HEK293 (cell line): ENCODE data around the gene INPP1.

Experiments used
- BCL11B ChIP-seq: fragments of 450-650 bp; formaldehyde crosslinking; IDR thresholded peaks from 2 replicates; pipeline ENCODE4 v1.5.1; 2016; ENCODE audit warnings: low read depth, missing biosample characterization, missing genetic modification characterization
- CTCF ChIP-seq: fragments of 450-650 bp; formaldehyde crosslinking; IDR thresholded peaks from 2 replicates; pipeline ENCODE4 v1.5.1; 2016; ENCODE audit warnings: missing biosample characterization, missing genetic modification characterization
- EGR2 ChIP-seq: fragments of 450-650 bp; formaldehyde crosslinking; IDR thresholded peaks from 2 replicates; pipeline ENCODE4 v1.5.1; 2016; ENCODE audit warnings: low read depth, missing biosample characterization, missing genetic modification characterization
- GLIS2 ChIP-seq: fragments of 450-650 bp; formaldehyde crosslinking; IDR thresholded peaks from 2 replicates; pipeline ENCODE4 v1.5.1; 2016; ENCODE audit warnings: missing biosample characterization, missing genetic modification characterization
- INSM2 ChIP-seq: fragments of 450-650 bp; formaldehyde crosslinking; IDR thresholded peaks from 2 replicates; pipeline ENCODE4 v1.5.1; 2016; ENCODE audit warnings: missing biosample characterization, missing genetic modification characterization
- KLF1 ChIP-seq: fragments of 450-650 bp; formaldehyde crosslinking; IDR thresholded peaks from 2 replicates; pipeline ENCODE4 v1.5.1; 2016; ENCODE audit warnings: missing biosample characterization, missing genetic modification characterization
- KLF10 ChIP-seq: fragments of 450-650 bp; IDR thresholded peaks from 2 replicates; pipeline ENCODE4 v1.5.1; 2018; ENCODE audit warnings: missing biosample characterization, mild to moderate bottlenecking, missing genetic modification characterization
- KLF16 ChIP-seq: fragments of 450-650 bp; formaldehyde crosslinking; IDR thresholded peaks from 2 replicates; pipeline ENCODE4 v1.5.1; 2017; ENCODE audit warnings: missing biosample characterization, missing genetic modification characterization
- KLF8 ChIP-seq: fragments of 450-650 bp; formaldehyde crosslinking; IDR thresholded peaks from 2 replicates; pipeline ENCODE4 v1.5.1; 2016; ENCODE audit warnings: missing biosample characterization, missing genetic modification characterization
- PRDM10 ChIP-seq: fragments of 450-650 bp; formaldehyde crosslinking; IDR thresholded peaks from 2 replicates; pipeline ENCODE4 v1.5.1; 2016; ENCODE audit warnings: missing biosample characterization, missing genetic modification characterization
- SP7 ChIP-seq: fragments of 450-650 bp; formaldehyde crosslinking; IDR thresholded peaks from 2 replicates; pipeline ENCODE4 v1.5.1; 2016; ENCODE audit warnings: missing biosample characterization, missing genetic modification characterization
- TRIM28 ChIP-seq: IDR thresholded peaks from 2 replicates; pipeline ENCODE4 v1.6.1; 2011; ENCODE audit warnings: low read length, control low read depth, borderline replicate concordance
- ZBTB11 ChIP-seq: fragments of 450-650 bp; formaldehyde crosslinking; conservative IDR thresholded peaks from 2 replicates; pipeline ENCODE4 v1.5.1; 2016; ENCODE audit warnings: low read depth, missing biosample characterization, missing genetic modification characterization
- ZBTB21 ChIP-seq: fragments of 450-650 bp; formaldehyde crosslinking; IDR thresholded peaks from 2 replicates; pipeline ENCODE4 v1.5.1; 2017; ENCODE audit warnings: missing biosample characterization, missing genetic modification characterization
- ZNF362 ChIP-seq: fragments of 450-650 bp; formaldehyde crosslinking; IDR thresholded peaks from 2 replicates; pipeline ENCODE4 v1.5.1; 2016; ENCODE audit warnings: missing biosample characterization, missing genetic modification characterization
- ZNF366 ChIP-seq: fragments of 450-650 bp; formaldehyde crosslinking; conservative IDR thresholded peaks from 2 replicates; pipeline ENCODE4 v1.5.1; 2016; ENCODE audit warnings: missing biosample characterization, missing genetic modification characterization
- ZNF501 ChIP-seq: fragments of 450-650 bp; formaldehyde crosslinking; IDR thresholded peaks from 2 replicates; pipeline ENCODE4 v1.5.1; 2016; ENCODE audit warnings: missing biosample characterization, missing genetic modification characterization
- ZNF580 ChIP-seq: fragments of 450-650 bp; formaldehyde crosslinking; IDR thresholded peaks from 2 replicates; pipeline ENCODE4 v1.5.1; 2016; ENCODE audit warnings: missing biosample characterization, missing genetic modification characterization
- ZNF610 ChIP-seq: fragments of 450-650 bp; formaldehyde crosslinking; IDR thresholded peaks from 2 replicates; pipeline ENCODE4 v1.5.1; 2016; ENCODE audit warnings: missing biosample characterization, missing genetic modification characterization, borderline replicate concordance
- ZNF639 ChIP-seq: fragments of 450-650 bp; formaldehyde crosslinking; IDR thresholded peaks from 2 replicates; pipeline ENCODE4 v1.5.1; 2016; ENCODE audit warnings: missing biosample characterization, missing genetic modification characterization
- ZNF660 ChIP-seq: fragments of 450-650 bp; IDR thresholded peaks from 2 replicates; pipeline ENCODE4 v1.5.1; 2018; ENCODE audit warnings: missing biosample characterization, mild to moderate bottlenecking, missing genetic modification characterization
- ZNF701 ChIP-seq: fragments of 450-650 bp; formaldehyde crosslinking; IDR thresholded peaks from 2 replicates; pipeline ENCODE4 v1.5.1; 2016; ENCODE audit warnings: missing biosample characterization, missing genetic modification characterization
- ZNF76 ChIP-seq: fragments of 450-650 bp; formaldehyde crosslinking; IDR thresholded peaks from 2 replicates; pipeline ENCODE4; 2016; ENCODE audit warnings: low read depth, missing biosample characterization, missing genetic modification characterization, borderline replicate concordance
- ZNF843 ChIP-seq: fragments of 450-650 bp; formaldehyde crosslinking; IDR thresholded peaks from 2 replicates; pipeline ENCODE4 v1.5.1; 2016; ENCODE audit warnings: missing biosample characterization, missing genetic modification characterization

The INPP1 gene

GRCh38 chr2:190319555-190320498 is 23.6 kb upstream of the INPP1 start, which contains the start of gene HIBCH (continued):
- TF ChIP-seq ZNF639 (tag by site-specific recombination) (0 out of 2 replicates have a peak, but pooled peaks have one; percentile 44), ZBTB11 (tag by site-specific recombination) (peak; percentile 95), SP7 (tag by site-specific recombination) (0 out of 2 replicates have a peak, but pooled peaks have one; percentile 73), KLF16 (peak; percentile 90), ZNF501 (no peak; the same call in 1 of the 2 replicates), KLF8 (tag by site-specific recombination) (peak; percentile 99), ZNF701 (tag by site-specific recombination) (no peak), KLF1 (tag by site-specific recombination) (peak; percentile 90), ZNF610 (tag by site-specific recombination) (peak; percentile 74; the same call in 1 of the 2 replicates), CTCF (peak; percentile 98), ZNF843 (0 out of 2 replicates have a peak, but pooled peaks have one; percentile 40), BCL11B (no peak), TRIM28 (peak; percentile 45; the same call in 1 of the 2 replicates), ZNF76 (tag by site-specific recombination) (peak; percentile 45; the same call in 1 of the 2 replicates), ZNF580 (0 out of 2 replicates have a peak, but pooled peaks have one; percentile 46), GLIS2 (tag by site-specific recombination) (no peak), ZNF660 (tag by site-specific recombination) (peak; percentile 67), ZNF362 (tag by site-specific recombination) (no peak), INSM2 (peak; percentile 22; the same call in 1 of the 2 replicates), EGR2 (tag by site-specific recombination) (peak; percentile 45; the same call in 1 of the 2 replicates), ZBTB21 (tag by site-specific recombination) (no peak), KLF10 (tag by site-specific recombination) (peak; percentile 67), PRDM10 (tag by site-specific recombination) (peak; percentile 57), ZNF366 (tag by site-specific recombination) (peak; percentile 100)
